ENCODE data around the gene RAP1A. TPM values are rescaled to one million over a fixed set of nuclear protein-coding genes. Genes with fewer than 3 reads are reported as not detected.

Gene RAP1A
- polyA plus RNA-seq, 1 experiment: 20.5 TPM

DNA sequence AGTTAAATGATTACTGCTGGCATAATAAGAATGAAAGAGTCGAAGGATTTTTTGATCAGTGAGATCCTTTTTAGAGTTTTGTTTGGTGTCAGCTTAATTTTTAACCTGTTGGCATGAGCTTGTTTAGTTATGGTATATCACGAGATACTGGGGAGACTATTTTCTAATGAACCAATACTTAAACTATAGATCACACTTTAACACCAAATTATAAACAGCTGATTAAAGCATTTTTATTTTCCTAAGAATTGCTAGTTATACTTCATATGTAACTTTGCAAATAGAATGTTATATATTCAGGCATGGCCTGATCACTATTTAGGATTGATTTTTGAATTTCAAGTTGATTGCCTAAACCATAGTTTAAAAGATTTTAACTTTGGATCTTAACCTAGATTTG lies 142.1 kb downstream of the RAP1A start:
- ChIA-PET POLR2A (no interaction called here), CTCF (interaction anchor here (1.2 to 3.0 kb wide), 3 partner anchors 9 to 280 kb away, joined by 3 to 11 read pairs (median 4); no protein-coding TSS in a partner anchor)
- Histone ChIP-seq H3K36me3 (ENCODE audit: control insufficient read depth, insufficient read depth, low read length) (peaks cover 5% of the 10 kb centered on the region), H3K4me3 (ENCODE audit: low read depth, low read length) (no peak overlapping the region), H3K27me3 (ENCODE audit: control insufficient read depth, insufficient read depth, low read length) (no peaks in the 10 kb centered on the region)
- no peak for DNase-seq (ENCODE audit: low read depth)
- TF ChIP-seq, protein P1, sequence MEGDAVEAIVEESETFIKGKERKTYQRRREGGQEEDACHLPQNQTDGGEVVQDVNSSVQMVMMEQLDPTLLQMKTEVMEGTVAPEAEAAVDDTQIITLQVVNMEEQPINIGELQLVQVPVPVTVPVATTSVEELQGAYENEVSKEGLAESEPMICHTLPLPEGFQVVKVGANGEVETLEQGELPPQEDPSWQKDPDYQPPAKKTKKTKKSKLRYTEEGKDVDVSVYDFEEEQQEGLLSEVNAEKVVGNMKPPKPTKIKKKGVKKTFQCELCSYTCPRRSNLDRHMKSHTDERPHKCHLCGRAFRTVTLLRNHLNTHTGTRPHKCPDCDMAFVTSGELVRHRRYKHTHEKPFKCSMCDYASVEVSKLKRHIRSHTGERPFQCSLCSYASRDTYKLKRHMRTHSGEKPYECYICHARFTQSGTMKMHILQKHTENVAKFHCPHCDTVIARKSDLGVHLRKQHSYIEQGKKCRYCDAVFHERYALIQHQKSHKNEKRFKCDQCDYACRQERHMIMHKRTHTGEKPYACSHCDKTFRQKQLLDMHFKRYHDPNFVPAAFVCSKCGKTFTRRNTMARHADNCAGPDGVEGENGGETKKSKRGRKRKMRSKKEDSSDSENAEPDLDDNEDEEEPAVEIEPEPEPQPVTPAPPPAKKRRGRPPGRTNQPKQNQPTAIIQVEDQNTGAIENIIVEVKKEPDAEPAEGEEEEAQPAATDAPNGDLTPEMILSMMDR (IDR thresholded peaks at IDR 0.05; ENCODE audit: insufficient read depth, low read depth, low read length): no peak

- no peak for DNase-seq (ENCODE audit: low read depth)
- Histone ChIP-seq H3K4me3 (ENCODE audit: low read depth, low read length) (no peak overlapping the region), H3K27me3 (ENCODE audit: control insufficient read depth, insufficient read depth, low read length) (no peaks in the 10 kb centered on the region), H3K36me3 (ENCODE audit: control insufficient read depth, insufficient read depth, low read length) (peaks cover 5% of the 10 kb centered on the region)
- POLR2A ChIA-PET: no interaction called here
- TF ChIP-seq, protein P1 (IDR thresholded peaks at IDR 0.05; ENCODE audit: insufficient read depth, low read depth, low read length): no peak
- CTCF ChIA-PET: interaction anchor here (1.2 to 3.0 kb wide), 2 partner anchors 254 to 280 kb away, joined by 3 to 11 read pairs; no protein-coding TSS in a partner anchor
Measured at GRCh38 chr1:111762332-111762731, 142.7 kb downstream of the RAP1A start.

Small RNA genes within 50 kb of the gene (small RNA-seq; reads per million reads assigned to genes)
- gene INKA2 (ENCODE audit: insufficient read length, low read depth, low replicate concordance) (not detected), gene RNU6-151P (ENCODE audit: insufficient read length, low read depth, low replicate concordance) (not detected)

Other genes with a start within 250 kb of the RAP1A start
- 0.83 and 1.0 TPM in 2 replicates for gene OVGP1, start 192.1 kb upstream of the RAP1A start, polyA plus RNA-seq (2011; rRNA removed)
- gene WDR77, start 170.5 kb upstream of the RAP1A start, polyA plus RNA-seq (2011; rRNA removed): 62.8 and 104 TPM in 2 replicates
- gene ATP5PB, start 170.3 kb upstream of the RAP1A start, polyA plus RNA-seq (2011; rRNA removed): 224 and 328 TPM in 2 replicates
- 0.48 and 0.71 TPM in 2 replicates for gene C1orf162, start 145.8 kb upstream of the RAP1A start, polyA plus RNA-seq (2011; rRNA removed)
- not detected in 2 replicates for gene ADORA3, start 116.2 kb upstream of the RAP1A start, polyA plus RNA-seq (2011; rRNA removed)
- gene TMIGD3, start 116.2 kb upstream of the RAP1A start, polyA plus RNA-seq (2011; rRNA removed): not detected in 2 replicates
- gene INKA2, start 119.6 kb downstream of the RAP1A start, polyA plus RNA-seq (2011; rRNA removed): 2.3 and 2.8 TPM in 2 replicates
- 6.9 and 12.9 TPM in 2 replicates for gene DDX20, start 136.1 kb downstream of the RAP1A start, polyA plus RNA-seq (2011; rRNA removed)

Measured in BJ (cell line).